DMS53 treated with DMSO at 0.1 percent for 48 hours (cell line): ENCODE data around the gene NUDT14.

Experiments
- DNase-seq: peaks from one replicate; lab custom pipeline; 2025; ENCODE audit not compliant: unreplicated experiment; lab: John Stamatoyannopoulos, UW

The NUDT14 gene

DNA sequence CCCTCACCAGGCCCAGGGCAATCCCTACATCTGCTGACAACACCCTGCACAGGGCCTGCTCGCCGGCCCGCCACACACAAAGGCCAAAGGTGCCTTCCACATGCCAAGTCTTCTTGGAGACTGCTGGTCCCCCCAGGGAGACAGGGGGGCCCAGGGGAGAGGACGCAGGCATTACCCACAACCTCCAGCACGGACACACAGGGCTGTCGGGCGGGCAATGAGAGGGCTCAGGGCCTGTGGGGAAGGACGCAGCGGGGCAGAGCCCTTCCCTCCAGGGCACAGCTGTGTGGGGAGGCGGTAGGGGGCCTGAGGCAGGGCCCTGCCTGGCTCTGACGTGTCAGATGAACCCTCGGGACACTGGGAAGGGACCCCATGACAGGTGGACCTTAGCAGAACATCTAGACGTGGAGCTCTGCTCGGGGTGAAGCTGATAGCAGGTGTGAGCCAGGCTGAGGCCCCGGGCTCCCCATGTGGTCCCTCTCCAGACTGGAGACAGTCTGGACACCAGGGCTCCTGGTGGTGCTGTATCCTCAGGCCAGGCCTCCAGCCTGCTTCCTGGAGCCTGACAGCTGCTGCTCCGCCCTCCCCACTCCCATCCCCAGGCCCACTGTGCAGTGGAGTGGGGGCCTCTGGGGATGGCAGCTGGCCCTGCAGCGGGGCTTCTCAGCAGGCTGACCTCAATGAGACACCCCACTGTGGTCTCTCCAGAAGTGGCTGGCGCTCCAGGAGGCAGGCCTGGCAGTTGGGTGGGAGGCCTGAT is 31.6 kb upstream of the NUDT14 start:
- DNase-seq, result no peak

DNA sequence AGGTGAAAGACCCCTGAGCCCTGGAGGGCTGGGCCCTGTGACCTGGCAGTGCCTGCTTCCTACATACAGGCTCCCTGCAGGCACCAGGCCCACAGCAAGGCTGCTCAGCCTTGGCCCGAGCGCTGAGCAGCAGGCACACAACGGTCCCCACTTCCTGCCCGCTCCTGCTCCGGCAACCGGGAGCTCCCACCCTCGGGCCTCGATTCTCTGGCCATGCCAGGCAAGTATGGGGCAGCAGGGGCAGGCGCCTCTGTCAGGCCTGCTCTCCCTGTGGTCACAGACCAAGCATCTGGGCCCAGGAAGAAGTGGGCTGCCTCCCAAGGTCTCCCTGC is 30.6 kb upstream of the NUDT14 start:
- no peak for DNase-seq

DNA sequence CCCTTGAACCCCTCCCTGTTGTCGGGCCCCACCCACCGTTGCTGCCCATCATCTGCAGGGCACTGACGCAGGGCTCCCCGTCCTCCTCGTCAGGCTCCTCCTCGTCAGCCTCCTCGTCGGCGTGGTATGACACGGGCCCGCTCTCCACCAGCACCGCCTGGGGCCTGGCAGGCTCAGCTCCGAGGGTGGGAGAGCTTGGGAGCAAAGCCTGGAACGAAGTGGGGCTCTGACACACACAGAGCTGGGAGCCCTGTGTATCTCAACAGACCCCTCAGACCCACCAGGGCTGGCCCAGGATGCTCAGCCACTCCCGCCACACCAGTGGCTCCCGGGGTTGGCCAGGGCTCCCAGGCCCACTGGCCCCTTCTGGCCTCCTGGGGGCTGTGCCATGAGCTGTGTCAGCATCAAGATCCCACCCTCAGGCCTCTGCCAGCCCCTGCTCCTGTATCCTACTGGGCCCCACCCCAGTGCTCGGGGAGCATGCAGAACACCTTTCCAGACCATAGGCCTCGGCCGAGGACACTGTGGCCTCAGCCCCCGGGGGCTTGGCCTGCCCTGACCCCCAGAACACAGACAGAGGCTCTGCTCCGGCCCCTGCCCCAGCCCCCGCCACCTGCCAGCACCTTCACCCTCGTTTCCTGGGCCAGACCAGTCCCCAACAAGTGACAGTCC is 30.1 kb upstream of the NUDT14 start:
- DNase-seq, result no peak

DNA sequence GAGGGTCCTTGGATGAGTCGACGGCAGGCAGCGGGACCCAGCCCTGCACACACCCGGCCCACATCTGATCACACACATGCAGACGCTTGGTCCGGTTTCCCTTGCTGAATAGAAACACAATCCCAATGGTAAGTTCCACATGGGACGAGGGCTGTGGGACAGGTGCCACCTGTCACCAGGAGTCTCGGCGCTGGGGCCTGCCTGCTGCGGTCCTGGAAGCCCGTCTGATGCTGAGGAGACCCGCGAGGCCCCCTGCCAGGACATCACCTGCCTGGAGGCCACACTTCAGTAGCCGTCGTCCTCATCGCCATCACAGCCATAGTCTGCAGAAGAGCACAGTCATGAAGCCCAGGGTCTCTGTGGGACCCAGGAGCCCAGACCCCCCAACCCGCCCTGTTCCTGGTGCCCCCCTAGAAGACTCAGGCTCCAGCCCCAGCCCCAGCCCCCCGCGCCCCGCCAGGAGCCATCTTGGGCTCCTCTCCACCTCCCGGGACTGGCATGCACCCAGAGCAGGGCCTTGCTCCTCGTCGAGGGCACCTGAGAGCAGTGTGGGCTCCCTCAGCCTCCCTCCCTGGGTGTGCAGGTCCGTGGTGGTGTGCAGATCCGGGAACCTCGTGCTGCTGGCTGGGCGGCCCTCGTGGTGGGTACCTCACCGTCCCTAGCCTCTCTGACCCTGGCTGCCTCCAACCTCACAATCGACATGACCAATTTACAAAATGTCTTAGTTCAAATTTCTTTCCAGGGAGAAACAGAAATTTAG is 29.3 kb upstream of the NUDT14 start:
- DNase-seq, result no peak

DNA sequence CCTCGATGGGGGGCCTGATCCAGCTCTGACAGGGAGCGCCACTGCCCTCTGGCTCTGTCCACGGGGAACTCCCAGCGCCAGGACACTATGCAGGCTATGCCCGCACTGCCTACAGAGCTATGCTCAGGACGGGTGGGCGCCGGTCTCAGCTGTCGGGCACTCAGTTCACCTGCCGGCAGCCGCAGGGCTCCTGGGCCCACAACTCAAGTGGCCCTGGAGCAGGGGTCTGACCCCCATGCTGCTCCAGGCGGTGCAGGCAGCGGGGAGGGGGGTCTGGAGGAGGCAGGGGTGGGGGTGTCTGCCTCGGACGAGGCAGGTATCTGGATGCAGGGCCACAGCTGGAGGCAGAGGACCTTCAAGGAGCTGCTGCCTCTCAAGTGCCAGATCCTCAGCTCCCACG is 28.5 kb upstream of the NUDT14 start:
- DNase-seq, result no peak

DNA sequence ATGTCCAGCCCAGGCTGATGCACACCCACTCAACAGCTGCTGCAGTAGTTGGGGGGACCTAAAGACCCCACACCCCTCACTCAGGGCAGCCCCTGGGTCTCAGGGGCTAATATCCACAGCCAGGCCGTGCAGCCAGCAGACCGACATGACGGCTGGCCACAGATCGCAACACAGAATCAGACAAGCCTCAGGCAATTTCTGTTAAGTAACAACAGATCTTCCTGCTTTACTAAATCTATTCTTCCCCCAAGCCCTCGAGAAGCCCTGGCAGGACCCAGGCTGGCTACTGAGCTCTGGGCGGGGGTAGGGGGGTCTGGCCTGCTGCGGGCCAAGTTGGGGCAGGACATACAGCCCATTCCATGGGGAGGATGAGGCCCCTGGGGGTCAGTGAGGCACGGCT is 28.0 kb upstream of the NUDT14 start:
- DNase-seq, result no peak

DNA sequence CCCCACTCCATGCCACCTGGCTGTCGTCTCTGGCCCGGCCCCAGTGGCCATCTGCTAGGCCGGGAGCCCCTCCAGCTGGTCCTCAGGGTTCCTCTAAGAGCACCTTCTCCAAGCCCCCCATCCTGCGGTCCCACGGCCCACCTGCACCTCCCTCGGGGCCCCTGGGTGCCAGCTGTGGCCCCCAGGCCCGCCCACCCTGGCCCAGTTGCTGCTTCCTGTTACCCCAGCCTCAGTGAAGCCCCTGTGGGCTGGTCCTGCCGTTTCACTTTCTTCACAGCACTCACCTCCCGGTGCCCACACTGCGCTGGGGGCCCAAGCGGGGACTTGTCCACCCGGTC is 27.6 kb upstream of the NUDT14 start:
- no peak for DNase-seq

DNA sequence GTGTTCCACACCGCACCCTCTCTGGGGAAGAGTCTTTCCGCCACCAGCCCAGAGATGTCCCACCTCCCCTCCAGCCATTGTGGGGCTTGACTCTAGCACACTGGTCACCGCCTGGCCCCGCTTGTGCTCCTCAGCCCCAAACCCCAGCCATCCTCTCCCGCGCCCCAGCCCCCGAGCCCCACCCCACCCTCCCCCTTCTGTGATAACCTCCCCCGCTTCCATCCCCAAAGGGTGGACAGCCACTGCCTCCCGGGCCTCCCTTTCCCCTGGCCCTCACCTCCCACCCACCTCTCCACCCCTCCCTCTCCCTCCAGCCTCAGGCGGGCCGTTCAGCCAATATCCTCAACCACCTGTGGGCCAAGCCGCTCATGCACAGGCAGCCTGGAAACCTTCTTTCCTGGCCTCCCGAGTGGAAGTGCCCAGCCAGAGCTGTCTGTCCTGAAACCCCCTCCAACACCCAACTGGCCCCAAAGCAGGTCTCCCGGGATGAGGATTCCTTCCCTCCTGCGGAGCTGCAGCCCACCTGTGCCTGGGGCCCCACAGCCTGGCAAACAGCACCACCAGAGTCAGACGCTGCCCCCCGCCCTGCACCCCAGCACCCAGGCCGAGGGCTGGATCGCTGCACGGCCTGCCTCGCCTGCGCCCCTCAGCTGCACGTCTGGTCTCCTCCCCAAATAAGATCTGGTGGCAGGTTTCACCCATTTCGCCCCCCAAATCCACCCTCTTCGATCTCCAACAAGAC is 27.1 kb upstream of the NUDT14 start:
- no peak for DNase-seq

DNA sequence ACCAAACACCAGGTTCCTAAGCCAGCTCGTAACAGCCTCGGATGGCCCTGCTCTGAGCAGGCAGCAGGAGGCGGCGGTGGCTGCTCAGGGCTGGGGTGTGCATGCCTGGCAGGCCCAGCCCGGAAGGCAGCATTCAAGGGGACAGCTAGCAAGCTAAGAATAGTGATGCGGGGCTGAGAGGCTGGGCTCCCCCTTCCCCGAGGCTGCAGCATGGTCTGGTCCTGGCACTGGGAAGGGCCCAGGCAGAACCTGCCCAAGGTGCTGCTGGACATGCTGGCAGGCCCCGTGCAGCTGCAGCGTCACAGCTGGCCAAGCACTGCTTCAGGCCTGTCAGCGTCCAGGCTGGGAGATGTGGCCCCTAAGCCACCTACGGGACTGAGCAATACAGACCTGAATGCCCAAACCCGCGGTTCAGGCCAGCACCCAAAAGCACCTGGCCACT is 26.4 kb upstream of the NUDT14 start:
- DNase-seq, result no peak

DNA sequence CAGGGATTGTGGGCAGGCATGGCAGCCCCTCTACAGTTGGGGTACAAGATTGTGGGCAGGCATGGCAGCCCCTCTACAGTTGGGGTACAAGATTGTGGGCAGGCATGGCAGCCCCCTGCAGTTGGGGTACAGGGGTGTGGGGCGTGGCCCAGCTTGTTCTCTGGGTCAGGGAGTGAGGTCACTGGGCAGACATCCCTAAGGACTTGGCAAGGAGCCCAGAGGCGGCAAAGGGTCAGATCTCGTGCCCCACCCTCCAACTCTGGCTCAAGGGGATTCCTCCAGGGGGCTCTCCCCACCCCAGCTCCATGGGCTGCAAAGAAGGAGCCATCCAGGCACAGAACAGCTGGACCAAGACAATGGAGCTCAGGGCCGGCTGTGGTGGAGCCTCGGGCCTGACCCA is 25.8 kb upstream of the NUDT14 start:
- no peak for DNase-seq

DNA sequence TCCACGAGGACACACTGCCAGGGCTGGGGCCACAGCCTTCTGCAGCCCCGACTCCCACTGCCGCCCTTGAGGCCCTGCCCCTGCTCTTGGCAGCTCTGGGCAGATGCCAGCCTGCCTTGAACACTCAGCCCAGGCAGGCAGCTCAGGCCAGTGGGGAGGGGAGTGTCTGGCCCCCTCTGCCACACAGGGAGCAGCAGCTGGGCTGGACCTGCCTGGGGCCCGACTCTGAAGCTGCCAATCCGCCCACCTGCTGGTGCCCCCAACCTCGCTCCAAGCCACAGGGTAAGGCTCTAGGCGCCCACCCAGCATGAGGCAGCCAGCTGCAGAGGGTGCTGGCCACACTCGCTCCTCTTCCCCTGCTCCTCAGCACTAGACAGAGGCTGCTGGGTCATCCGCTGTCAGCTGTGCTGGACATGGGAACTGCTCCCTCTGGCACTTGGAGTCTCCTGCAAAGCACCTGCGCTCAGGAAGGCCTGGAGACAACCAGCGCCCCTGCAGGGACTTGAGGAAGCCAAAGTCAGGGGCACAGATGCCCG is 24.6 kb upstream of the NUDT14 start:
- DNase-seq, result no peak

DNA sequence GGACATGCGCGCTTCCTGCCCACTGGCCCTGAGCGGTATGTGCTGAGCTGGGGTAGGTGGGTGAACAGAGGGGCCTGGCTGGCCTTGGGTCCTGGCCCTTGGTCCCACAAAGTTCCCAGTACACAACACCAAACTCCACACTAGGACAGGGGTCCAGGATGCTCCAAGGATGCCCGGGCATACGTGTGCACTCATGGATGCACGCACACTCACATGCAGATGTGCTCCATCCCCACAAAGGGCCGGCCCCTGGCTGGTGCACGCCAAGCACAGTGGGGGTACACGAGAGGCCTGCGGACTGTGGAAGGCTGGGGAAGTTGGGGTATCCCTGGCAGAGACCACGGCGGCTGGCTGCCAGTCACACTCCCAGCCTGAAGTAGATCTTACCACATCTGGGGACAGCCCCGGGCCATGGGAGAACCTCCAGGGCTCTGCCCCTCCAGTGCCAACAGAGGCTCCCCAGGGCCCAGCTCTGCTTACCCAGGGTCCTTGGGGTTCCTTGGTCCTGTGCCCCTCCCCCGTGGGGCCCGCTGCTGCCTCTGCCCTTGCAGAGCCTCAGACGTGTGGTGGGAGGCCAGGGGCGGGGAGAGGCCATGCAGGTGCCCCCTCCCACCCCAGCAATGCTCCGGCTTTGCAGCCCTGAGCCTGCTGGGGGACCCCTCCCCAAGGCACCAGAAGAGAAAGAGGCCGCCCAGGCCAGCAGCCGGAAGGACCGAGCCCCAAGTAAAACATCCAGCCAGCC is 24.0 kb upstream of the NUDT14 start:
- no peak for DNase-seq

DNA sequence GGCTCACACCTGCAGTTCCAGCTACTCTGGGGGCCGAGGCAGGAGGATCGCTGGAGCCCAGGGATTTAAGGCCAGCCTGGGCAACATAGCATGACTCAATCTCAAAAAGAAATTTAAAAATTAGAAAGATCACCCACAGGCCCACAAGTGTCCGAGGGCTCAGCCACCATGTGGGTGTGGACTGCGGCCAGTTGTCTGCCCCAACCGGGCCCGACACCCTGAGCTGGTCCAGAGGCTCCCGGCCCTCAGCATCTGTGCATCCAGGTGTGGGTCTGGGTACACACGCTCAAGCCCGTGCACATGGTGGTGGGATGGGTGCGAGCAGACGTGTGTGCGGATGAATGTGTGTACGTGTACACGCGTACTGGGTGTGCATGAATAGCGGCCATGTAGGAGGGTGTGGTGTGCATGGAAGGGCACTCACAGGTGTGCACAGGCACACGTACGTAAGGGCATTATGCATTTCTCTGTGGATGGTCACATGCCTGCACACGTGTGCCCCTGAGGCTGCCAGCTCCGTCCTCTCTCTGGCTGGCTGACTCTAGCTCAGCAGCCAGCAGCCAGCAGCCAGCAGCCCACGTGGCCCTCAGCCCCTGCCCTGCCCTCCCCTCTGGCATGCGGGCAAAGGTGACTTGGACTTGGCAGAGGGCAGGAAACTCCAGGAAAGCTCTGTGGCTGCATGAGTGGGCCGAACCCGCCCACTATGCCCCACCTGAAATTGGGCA is 23.3 kb upstream of the NUDT14 start:
- no peak for DNase-seq

DNA sequence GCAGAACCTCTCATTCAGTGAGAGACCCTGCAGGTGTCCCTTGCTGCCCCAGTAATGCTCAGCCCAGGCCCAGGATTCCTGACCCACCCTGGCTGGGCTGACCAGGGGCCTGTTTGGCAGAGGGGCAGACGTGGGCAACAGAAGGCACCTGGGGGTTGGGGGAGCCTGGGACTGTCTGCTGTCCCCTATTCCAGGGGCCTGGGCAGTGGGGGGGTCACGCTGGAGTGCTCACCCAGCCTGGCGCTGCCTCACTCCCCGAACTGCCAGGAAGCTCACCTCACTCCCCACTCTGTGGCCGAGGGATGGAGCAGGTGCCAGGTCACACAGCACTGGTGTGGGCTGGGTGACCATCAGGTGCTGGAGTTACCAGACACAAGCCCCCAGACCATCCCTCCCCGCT is 22.6 kb upstream of the NUDT14 start:
- no peak for DNase-seq

DNA sequence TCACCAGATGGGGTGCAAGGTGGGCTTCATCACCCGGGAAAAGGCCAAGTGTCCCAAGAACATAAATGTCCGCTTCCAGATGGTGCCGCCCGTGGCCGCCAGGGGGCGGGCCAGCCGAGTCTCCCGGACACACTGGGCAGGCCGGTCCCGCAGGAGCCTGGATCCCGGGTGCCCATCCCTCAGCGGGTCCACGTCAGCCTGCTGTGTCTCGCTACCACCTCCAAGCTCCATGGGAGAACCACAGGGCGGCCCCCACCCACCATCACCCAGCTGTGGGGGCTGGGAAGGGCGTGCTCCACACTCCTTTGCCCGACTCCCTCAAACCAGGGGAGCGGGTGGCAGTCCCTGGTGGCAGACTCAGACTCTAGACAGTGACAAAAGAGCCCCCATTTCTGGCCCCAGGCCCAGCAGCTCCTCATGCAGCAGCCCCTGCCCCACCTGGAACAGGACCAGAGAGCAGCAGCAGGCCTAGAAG is 22.0 kb upstream of the NUDT14 start:
- DNase-seq, result no peak

DNA sequence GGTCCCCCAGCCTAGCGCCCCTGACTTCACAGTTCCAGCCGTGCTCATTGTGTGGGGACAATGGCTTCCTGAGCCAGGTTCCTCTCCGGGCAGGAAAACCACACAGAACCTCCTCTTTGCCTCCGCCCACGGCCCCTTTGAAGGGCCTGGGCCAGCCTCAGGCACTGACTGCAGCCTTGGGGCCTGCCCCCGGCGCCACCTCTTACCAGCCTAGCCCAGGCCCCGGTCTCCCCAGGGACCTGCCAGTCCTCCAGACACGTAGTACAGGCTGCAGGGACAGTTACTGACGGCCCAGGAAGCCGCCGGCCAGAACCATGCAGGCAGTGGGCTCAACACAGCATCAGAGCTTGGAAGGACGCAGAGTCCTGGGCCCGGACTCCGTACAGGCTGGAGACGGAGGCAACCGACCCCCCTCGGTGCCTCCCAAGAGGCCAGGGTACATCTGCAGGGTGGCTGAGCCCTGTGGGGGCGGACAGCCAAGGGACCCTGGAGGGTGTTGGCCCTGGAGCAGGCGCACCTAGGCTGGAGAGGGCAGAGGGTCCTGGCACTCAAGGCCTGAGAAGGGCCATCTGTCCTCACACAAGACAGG is 20.9 kb upstream of the NUDT14 start:
- no peak for DNase-seq

DNA sequence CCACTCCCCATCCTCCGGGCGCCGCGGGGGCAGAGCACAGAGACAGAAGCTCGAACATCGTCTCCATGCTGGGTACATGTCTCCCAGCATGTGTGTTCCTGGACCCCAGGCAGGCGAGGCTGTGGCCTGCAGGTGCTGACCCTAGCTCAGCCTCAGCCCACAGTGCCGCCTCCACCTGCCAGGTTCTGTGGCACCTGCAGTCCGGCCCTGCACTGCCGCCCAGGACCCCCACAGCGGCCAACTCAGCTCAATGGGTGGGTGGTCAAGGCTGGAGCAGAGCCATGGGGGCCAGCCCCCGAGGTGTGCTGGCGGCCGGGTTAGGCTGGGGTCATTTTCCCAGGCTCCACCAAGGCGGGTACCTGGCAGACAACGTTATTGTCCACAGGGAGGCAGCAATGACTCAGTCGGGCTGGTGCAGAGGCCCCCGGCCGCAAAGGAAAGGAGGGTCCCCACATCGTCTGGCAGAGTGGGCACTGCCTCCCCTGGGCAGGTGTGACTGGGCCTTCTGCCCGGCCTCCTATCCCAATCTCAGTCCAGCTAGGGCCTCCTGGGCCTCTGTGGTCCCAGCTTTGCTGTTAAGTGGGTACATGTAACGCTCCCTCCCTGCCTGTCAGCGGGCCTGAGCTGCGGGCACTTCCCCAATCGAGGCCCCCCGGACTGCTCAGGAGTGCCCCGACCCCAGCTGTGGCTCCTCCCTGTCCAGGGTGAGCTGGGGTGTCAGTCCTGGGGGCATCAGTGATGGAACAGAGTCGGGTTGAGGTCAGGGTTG is 20.2 kb upstream of the NUDT14 start:
- no peak for DNase-seq

DNA sequence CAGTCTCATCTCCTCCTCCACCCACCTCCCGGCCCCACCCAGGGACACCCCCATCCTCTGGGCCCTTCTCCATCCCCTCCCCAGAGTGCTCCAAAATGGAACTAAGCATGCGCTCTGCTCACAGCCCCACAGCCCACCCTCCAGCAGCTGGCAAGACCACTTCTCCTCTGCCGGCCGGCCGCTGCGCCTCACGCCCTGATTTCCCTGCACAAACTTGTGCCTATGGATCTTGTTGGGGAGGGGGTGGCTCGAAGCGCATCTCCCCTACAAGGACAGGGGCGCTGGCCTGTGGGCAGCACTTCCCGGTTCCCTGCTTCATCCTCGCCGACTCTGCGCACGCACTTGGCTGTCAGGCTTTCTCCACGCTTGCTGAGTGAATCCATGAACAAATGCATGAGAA is 19.5 kb upstream of the NUDT14 start:
- DNase-seq, result no peak

DNA sequence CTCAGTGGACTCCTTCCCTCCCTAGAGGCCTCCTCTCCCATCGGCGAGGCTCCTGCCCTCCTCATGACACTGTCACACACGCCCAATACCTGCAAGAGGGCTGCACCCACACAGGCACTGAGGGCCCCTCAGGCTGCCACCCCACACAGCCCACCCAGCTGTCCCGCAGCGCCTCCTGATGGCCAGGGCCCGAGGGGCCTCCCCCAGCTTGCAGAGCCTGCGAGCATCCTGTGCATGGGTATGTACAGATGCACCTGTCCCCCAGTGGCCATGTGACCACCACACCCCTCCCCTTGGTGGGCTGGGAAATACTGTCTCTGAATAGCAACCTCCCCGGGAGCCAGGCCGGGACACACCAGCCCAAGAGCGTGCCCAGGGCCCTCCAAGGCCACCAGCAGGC is 19.0 kb upstream of the NUDT14 start:
- DNase-seq, result no peak
